Putamen (tissue), 1 donor: ENCODE results near the gene PGK1.
"Not testable (repeated sequence)": the region's sequence is repeated elsewhere in the genome, so short reads cannot be mapped to it uniquely, and the experiment has no call there.

ENCODE experiments used
- DNase-seq: peaks from one replicate; pipeline ENCODE4 v3.0.0-alpha.2; 2016; ENCODE audit warnings: low spot score

Gene PGK1

DNA sequence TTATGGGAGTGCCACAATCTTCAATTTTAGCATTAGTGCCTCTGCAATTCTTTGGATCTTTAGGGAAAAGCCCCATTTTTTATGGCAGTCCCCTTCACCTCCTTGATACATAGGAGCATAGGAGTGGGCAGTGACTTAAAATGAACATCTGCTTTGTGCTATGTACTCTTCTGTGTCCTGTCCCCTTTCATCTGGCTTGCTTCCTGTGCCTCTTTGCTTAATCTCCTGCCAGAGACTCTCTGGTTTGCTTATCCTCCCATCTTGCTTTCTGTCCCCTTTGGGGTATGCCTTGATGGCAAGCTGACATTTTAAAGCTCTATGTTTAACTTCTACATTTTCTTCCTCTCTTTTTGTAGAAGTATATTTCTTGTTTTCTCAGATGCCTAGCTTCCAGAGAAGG lies 12.3 kb downstream of the PGK1 start:
- no peak for DNase-seq

DNA sequence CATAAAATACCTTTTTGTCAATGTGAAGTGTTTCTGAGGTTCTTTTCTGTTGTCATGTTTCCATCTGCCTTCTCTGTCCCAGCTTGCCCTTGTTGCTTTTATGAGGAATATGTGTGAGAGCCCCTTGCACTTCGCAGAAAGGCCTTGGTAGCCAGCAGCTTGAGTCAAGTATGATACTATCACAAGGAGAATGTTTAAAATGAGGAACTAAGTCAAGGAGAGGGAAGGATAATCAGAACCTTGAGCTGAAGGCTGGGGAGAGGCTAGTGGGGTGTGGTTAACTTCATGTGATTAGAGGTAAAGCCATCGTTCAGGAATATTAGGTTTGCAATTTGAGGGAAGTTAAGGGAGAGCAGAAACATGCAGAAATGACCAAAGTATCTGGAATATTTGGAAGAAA lies 12.7 kb downstream of the PGK1 start:
- no peak for DNase-seq

DNA sequence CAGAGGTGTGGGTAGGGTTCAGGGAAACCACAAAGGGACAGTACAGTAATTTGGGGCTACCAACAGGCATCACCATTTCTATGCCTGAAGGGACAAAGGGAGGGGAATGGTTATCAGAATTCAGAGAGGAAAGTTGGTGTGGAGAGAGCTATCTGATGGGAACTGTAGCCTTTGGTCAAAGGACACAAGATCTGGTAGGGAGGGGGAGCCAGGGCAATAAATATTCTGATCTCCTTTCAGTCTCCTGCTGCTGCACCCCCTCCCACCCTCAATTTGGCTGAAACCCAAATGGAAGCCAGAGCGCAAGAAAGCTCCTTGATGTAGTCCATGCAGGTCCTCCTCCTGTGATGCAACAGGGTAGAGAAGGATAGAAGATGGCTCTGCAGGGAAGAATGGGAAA lies 14.6 kb downstream of the PGK1 start:
- DNase-seq, result no peak

DNA sequence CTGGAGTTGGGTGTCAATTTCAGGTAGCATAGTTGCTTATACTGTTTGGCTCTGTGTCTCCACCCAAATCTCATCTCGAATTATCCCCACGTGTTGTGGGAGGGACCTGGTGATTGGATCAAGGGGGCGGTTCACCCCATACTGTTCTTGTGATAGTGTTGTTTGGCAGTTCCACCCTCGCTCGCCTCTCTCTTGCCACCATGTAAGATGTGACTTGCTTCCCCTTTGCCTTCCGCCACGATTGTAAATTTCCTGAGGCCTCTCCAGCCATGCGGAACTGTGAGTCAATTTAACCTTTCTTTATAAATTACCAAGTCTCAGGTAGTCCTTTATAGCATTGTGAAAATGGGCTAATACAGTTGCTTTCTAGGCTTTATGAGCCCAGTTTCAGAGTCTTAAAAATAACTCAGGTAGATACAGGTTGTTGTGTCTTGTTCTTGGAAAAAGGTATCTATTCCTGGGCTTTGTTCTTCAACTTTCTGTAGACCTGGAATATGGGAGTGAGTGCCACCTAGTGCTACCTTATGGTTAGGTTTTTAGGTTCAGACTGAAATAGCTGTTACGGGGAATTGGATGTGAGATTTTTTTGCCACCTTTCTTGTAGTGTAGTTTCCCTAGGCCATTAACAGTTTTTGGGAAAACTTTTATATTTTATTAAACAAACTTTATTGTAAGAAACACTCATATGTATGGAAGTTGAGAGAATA lies 15.6 kb downstream of the PGK1 start:
- DNase-seq, result no peak

DNA sequence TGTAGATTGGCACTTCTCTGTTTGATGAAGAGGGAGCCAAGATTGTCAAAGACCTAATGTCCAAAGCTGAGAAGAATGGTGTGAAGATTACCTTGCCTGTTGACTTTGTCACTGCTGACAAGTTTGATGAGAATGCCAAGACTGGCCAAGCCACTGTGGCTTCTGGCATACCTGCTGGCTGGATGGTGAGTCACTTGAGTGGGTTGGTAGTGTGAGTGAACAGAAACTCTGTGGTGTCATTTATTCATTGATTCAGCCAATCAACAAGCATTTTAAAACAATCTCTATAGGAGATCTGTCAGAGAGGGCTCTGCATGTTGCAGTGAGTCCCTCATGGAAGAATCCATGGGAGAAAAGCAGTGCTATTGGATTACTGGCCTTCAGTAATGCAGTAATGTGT lies 19.1 kb downstream of the PGK1 start:
- DNase-seq, result no peak

DNA sequence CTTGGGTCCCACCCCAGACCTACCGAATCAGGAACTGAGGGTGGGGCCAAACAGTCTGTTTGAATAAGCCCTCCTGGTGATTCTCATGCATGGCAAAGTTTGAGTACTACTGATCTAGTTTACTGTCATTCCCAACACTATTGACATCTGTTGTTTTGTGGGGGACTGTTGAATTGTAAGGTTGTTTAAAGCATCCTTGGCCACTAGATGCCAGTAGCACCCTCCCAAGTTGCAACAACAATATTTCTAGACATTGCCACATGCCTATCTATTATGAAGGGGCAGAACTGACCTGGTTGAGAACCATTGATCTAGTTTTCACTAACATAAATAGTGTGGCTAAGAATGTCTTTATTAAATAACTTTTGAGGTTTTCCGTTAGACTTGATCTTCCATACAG lies 20.3 kb downstream of the PGK1 start:
- DNase-seq, result no peak

DNA sequence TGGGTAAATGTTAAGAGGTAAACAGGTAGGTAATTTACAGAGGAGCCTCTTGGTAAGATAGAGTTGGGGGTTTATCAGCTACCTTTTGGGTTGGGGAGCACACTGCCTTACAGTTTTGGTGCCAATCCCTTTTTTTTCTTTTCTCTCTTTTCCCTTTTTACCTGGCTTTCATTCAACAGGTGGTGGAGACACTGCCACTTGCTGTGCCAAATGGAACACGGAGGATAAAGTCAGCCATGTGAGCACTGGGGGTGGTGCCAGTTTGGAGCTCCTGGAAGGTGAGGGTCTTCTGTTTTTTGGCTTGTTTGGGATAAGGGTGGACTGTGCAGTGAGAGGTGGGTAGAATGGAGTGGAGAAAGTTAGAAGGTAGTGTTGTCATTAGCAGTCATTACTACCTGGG lies 21.1 kb downstream of the PGK1 start:
- no peak for DNase-seq

DNA sequence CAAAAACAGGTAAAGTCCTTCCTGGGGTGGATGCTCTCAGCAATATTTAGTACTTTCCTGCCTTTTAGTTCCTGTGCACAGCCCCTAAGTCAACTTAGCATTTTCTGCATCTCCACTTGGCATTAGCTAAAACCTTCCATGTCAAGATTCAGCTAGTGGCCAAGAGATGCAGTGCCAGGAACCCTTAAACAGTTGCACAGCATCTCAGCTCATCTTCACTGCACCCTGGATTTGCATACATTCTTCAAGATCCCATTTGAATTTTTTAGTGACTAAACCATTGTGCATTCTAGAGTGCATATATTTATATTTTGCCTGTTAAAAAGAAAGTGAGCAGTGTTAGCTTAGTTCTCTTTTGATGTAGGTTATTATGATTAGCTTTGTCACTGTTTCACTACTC lies 21.7 kb downstream of the PGK1 start:
- not testable (repeated sequence) for DNase-seq

DNA sequence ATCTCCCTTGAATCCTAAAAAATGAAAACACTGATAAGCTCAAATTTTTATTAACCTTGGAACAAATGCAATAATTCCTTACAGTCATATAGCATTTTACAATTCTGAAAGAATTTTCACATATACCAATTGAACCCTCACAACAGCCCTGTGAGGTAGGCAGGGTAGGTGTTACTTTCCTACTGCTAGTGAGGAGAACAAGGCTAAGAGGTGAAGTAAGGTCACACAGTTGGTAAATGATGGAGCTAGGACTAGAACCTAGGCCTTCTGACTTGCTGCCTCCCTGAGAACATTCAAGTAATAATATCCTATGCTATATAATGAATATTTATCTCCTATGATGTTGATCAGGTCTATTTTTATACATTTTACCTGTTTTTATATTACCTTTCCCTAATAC lies 25.7 kb downstream of the PGK1 start:
- DNase-seq, result no peak

DNA sequence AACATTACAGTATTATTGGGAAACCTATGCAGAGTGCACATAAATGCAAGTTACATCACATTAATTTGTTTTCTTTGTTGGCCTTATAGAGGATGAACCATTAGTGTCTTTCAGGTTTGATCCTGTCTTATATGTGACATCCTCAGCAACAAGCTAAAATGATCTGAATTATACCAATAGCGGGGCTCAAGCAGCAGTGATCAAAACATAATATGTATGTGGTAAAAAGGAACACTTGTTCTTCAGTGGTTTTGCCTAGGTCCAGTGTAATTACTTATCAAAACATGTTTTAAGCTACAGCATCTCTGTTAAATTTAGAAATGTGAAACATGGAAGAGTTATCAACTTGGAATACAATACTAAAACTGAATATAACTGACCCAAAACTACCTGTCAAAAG lies 26.3 kb downstream of the PGK1 start:
- no peak for DNase-seq

DNA sequence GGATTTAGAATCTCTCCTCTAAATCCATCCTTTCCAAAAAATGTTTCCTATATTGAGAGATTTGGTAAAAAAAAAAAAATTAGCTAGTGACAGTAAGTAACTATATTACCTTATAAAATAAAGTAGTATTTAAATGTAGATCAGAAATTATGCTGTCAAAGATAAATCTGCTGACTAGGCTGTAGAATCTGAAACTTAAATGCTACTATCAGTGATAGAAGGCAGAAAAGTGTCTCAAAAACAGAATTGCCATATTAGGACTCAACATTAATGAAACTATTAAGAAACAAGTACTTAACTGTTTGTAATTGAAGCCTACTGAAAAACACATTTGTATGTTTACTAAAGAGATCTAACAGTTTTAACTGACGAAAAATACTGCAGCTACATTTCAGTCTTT lies 27.1 kb downstream of the PGK1 start:
- no peak for DNase-seq

DNA sequence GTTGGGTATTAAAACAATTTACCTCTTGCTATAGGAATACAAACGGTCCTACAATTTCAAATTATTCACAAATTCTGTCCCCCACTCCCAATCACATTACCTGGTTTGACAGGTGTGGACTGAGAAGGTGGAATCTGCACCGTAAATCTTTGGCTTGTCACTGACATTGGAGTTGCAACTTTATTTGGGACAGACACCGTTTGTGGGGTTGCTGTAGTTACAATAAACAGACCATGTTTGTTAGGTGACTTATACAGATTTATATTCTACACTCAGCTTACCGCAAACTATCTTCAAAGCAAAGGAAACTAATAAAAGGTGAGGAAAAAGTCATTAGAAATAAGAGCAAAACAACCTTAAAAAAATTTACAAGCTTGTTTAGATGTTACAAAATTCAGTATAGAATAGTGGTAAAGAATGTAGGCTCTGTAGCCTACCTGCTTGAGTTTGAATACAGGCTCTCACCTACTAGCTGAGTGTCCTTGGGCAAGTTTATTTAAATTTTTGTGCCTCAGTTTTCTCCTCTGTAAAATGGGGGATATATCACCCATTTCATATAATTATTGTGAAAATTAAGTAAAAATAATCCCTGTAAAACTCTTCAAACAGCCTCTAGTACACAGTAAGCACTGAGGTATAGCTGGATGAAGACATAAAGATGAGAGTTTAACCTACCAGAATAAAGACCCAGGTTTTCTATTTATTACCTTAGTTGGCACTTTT lies 29.4 kb downstream of the PGK1 start:
- DNase-seq, result no peak

DNA sequence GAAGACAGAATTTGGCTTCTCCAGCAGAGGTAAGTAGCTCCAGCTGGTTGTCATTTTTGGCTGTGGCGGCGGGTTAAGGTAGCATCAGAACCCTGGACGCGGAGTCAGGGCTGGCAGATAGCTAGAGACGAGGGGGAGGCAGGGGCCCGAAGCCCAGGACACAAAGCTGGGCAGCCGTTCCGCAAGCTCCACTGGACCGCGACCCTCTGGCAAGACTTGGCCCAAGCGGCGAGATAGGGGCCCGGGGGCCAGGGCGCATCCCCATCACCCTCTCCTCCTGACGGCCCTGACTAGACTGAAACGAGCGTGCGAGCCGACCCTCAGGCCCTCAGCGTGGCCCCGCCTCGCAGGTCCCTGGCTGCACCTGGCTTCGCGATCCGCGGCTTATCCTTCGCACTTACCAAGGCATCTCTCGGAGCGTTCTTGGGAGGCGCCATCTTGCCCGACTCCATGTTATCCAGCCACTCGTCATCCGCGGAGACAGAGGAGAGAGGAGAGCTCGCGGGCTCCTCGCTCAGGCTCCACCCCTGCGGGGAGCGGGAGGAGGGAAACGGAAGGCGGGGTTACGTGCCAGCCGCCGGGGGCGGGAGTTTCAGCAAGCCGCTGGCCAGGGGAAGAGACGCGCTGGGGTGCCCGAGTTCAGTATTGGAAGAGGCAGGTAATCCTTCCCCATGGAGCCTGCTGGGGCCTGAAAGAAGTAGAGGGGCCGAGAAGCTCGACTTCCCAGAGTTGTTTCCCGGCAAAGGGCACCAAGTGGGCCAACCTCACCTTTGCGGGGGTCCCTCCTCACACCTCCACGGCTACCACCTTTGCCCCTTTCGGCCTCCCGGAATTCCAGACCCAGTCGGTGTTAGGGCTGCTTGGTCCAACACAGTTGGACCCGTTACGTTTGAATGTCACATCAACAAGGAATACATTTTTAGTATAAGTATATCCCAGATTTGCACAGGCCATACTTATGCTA lies 35.4 kb downstream of the PGK1 start, which contains the start of gene TAF9B:
Gene TAF9B, minus strand, starts transcription at position 491 of the 964 bp plus-strand sequence. Its CDS starts 39 bp downstream, at position 452.
- peak; percentile 86 for DNase-seq

DNA sequence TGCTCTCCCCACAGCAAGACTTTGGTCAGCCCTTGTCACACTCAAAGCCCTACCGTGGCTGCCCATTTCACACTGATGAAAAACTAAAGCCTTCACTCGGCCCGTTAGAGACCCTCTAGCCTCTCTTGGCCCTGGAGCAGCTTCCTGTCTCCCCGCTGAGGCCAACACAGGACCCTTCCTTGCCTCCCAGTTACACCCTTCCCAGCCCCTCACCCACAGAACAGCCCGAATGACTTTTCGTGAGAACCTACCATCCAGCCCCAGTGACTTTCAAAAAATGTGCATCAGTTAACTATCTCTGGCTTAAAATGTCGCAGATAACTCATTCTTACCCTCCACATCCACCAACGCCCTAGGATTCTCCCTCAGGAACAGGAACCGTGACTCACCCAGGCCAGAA lies 36.2 kb downstream of the PGK1 start:
- DNase-seq, result no peak

DNA sequence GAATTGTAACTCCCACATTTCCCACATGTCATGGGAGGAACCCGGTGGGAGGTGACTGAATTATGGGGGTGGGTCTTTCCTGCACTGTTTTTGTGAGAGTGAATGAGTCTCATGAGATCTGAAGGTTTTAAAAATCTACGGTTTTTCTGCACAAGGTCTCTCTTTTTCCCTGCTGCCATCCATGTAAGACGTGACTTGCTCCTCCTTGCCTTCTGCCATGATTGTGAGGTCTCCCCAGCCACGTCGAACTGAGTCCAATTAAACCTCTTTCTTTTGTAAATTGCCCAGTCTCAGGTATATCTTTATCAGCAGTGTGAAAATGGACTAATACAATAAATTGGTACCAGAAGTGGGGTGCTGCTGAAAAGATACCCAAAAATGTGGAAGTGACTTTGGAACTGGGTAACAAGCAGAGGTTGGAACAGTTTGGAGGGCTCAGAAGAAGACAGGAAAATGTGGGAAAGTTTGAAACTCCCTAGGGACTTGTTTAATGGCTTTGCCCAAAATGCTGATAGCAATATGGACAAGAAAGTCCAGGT lies 43.0 kb downstream of the PGK1 start:
- DNase-seq, result not testable (repeated sequence)

DNA sequence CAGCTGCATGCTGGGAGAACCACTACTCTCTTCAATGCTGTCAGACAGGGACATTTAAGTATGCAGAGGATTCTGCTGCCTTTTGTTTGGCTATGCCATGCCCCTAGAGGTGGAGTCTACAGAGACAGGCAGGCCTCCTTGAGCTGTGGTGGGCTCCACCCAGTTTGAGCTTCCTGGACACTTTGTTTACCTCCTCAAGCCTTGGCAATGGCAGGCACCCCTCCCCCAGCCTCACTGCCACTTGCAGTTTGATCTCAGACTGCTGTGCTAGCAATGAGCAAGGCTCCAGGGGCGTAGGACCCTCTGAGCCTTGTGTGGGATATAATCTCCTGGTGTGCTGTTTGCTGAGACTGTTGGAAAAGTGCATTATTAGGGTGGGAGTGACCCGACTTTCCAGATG lies 53.3 kb downstream of the PGK1 start:
- DNase-seq, result not testable (repeated sequence)

DNA sequence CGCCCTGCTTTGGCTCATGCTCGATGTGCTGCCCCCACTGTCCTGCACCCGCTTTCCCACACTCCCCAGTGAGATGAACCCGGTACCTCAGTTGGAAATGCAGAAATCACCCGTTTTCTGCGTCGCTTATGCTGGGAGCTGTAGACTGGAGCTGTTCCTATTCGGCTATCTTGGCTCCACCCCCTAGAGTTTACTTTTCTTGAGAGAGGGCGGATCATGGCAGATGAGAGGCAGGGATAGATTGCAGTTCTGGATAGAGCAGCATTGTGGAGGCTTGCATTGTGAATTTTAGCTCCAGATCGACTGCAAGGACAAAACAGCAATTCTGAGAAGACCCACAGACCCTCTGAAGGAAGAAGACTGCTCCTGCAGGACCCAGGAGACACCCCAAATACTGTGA lies 53.8 kb downstream of the PGK1 start:
- DNase-seq, result not testable (repeated sequence)

DNA sequence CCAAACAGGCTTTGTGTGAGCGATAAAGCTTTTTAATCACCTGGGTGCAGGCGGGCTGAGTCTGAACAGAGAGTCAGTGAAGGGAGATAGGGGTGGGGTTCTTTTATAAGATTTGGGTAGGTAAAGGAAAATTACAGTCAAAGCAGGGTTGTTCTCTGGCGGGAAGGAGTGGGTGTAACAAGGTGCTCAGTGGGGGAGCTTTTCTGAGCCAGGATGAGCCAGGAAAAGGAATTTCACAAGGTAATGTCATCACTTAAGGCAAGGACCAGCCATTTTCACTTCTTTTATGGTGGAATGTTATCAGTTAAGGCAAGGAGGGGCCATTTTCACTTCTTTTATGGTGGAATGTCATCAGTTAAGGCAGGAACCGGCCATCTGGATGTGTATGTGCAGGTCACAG lies 56.7 kb downstream of the PGK1 start:
- DNase-seq, result not testable (repeated sequence)

DNA sequence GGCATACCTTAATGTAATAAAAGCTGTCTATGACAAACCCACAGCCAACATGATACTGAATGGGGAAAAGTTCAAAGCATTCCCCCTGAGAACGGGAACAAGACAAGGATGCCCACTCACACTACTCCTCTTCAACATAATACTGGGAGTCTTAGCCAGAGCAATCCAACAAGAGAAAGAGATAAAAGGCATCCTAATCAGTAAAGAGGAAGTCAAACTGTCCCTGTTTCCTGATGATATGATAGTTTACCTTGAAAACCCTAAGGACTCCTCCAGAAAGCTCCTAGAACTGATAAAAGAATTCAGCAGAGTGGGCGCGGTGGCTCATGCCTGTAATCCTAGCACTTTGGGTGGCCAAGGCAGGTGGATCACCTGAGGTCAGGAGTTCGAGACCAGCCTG lies 59.1 kb downstream of the PGK1 start:
- DNase-seq, result not testable (repeated sequence)

DNA sequence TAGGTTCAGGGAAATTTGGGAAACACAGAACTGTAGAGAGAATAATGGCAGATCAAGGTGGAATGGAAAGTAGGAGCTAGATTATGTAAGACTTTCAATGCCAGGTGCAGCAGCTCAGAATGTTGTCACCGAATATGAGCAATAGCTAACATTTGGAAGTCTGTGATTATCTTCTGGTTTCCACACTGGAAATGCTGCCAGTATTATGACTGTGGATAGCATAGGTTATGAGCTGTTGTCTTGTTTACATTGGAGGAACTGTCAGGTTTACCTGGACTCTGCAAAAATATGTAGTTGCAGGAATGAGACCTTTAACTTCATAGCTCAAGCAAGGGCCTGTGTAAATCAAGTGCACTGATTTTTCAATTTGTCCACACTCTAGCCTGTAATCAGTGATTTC lies 61.4 kb downstream of the PGK1 start:
- DNase-seq, result no peak

DNA sequence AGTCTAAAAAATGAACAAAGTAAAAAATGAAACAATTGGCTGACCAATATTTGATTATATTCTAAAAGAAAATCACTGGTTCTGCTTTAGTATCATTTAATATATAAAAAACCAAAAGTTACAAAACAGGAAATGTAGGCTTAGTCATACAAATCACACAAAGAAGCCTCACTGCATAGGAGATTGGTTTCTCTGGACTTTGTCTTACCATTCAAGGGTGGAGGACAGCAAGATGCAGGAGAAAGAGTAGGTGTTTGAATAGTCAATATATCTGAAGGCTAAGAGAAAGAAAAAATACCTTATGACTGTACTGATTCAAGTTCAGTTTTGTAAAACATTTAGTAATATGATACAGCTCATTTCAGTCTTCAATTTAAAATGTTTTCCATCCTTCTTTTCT lies 64.0 kb downstream of the PGK1 start:
- DNase-seq, result no peak
